WTC11 (cell line): ENCODE data around the gene PKDCC.

Source experiments
- CBFB ChIP-seq: sonication (generic); formaldehyde crosslinking; IDR thresholded peaks from 2 replicates; pipeline ENCODE4 v1.8.1; 2022; ENCODE audit warnings: mild to moderate bottlenecking, low read depth, missing genetic modification reagents
- CREB1 ChIP-seq: sonication (generic); formaldehyde crosslinking; IDR thresholded peaks from 2 replicates; pipeline ENCODE4 v1.8.0; 2023; ENCODE audit warnings: mild to moderate bottlenecking, missing genetic modification reagents
- CREM ChIP-seq: sonication (generic); formaldehyde crosslinking; IDR thresholded peaks from 2 replicates; pipeline ENCODE4 v1.8.1; 2022; ENCODE audit warnings: mild to moderate bottlenecking, missing genetic modification reagents, moderate library complexity
- GABPB1 ChIP-seq: sonication (generic); formaldehyde crosslinking; IDR thresholded peaks from 2 replicates; pipeline ENCODE4 v1.8.1; 2023; ENCODE audit warnings: mild to moderate bottlenecking, missing genetic modification reagents
- JUN ChIP-seq: sonication (generic); formaldehyde crosslinking; IDR thresholded peaks from 2 replicates; pipeline ENCODE4 v1.8.0; 2023; ENCODE audit warnings: mild to moderate bottlenecking, missing genetic modification reagents
- RELA ChIP-seq: sonication (generic); formaldehyde crosslinking; IDR thresholded peaks from 2 replicates; pipeline ENCODE4 v1.8.1; 2022; ENCODE audit warnings: missing genetic modification reagents, mild to moderate bottlenecking, borderline replicate concordance
- TEAD1 ChIP-seq: sonication (generic); formaldehyde crosslinking; IDR thresholded peaks from 2 replicates; pipeline ENCODE4 v1.8.0; 2022; ENCODE audit warnings: mild to moderate bottlenecking, missing genetic modification reagents
- TF ChIP-seq, protein P1 (sequence below): fragments of 200-600 bp; IDR thresholded peaks from 2 replicates; pipeline ENCODE4 v1.8.0; 2022; ENCODE audit warnings: antibody characterized with exemption
- TF ChIP-seq, protein P2 (sequence below): sonication (generic); formaldehyde crosslinking; IDR thresholded peaks from 2 replicates; pipeline ENCODE4 v1.8.0; 2022; ENCODE audit warnings: mild to moderate bottlenecking, missing genetic modification reagents
- TF ChIP-seq, protein P3 (sequence below): sonication (generic); formaldehyde crosslinking; conservative IDR thresholded peaks from 2 replicates; pipeline ENCODE4 v1.8.1; 2023; ENCODE audit warnings: mild to moderate bottlenecking, low read depth, missing genetic modification reagents, moderate library complexity

DNA sequence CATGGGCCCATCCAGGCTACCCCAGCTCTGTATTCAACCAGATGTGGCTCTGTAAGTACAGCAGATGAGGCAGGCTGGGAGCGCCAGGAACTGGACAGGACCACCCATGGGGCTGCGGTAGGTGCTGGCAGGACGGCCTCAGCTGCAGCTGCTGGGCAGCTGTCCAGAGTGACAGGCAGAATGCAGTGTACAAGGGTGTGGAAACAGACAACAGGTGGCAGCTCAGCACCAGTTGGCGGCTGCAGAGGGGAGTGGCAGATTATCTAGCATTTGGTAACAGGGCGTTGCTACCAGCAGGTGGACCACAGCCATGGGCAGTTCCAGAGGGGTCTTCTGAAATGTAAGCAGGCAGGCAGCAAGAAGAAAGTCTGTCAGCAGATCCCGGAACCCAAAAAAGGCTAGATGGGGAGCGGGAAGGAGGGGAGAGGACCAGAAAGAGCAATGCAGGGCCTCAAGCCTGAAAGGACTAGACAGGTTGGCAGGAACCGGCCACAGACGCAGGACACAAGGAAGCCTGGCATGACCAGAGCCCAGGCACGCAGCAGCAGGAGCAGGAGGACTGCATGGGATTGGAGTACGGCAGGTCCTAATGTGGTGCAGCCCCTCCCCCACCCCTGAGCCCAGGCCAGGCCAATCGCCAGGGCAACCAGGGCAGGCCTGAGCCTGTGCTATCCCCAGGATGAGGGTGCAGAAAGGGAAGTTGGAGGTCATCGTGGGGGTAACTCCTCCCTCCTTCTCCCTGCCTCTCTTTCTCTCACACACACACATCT is 24.7 kb downstream of the PKDCC start:
- TF ChIP-seq, protein P1, sequence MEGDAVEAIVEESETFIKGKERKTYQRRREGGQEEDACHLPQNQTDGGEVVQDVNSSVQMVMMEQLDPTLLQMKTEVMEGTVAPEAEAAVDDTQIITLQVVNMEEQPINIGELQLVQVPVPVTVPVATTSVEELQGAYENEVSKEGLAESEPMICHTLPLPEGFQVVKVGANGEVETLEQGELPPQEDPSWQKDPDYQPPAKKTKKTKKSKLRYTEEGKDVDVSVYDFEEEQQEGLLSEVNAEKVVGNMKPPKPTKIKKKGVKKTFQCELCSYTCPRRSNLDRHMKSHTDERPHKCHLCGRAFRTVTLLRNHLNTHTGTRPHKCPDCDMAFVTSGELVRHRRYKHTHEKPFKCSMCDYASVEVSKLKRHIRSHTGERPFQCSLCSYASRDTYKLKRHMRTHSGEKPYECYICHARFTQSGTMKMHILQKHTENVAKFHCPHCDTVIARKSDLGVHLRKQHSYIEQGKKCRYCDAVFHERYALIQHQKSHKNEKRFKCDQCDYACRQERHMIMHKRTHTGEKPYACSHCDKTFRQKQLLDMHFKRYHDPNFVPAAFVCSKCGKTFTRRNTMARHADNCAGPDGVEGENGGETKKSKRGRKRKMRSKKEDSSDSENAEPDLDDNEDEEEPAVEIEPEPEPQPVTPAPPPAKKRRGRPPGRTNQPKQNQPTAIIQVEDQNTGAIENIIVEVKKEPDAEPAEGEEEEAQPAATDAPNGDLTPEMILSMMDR = no peak
- no peak for TF ChIP-seq JUN (CRISPR knock-in tag)
- no peak for TF ChIP-seq RELA
- no peak for TF ChIP-seq CBFB (CRISPR knock-in tag)
- no peak for TF ChIP-seq CREB1
- TF ChIP-seq, protein P2, sequence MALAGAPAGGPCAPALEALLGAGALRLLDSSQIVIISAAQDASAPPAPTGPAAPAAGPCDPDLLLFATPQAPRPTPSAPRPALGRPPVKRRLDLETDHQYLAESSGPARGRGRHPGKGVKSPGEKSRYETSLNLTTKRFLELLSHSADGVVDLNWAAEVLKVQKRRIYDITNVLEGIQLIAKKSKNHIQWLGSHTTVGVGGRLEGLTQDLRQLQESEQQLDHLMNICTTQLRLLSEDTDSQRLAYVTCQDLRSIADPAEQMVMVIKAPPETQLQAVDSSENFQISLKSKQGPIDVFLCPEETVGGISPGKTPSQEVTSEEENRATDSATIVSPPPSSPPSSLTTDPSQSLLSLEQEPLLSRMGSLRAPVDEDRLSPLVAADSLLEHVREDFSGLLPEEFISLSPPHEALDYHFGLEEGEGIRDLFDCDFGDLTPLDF (CRISPR knock-in tag) = no peak
- TF ChIP-seq, protein P3, sequence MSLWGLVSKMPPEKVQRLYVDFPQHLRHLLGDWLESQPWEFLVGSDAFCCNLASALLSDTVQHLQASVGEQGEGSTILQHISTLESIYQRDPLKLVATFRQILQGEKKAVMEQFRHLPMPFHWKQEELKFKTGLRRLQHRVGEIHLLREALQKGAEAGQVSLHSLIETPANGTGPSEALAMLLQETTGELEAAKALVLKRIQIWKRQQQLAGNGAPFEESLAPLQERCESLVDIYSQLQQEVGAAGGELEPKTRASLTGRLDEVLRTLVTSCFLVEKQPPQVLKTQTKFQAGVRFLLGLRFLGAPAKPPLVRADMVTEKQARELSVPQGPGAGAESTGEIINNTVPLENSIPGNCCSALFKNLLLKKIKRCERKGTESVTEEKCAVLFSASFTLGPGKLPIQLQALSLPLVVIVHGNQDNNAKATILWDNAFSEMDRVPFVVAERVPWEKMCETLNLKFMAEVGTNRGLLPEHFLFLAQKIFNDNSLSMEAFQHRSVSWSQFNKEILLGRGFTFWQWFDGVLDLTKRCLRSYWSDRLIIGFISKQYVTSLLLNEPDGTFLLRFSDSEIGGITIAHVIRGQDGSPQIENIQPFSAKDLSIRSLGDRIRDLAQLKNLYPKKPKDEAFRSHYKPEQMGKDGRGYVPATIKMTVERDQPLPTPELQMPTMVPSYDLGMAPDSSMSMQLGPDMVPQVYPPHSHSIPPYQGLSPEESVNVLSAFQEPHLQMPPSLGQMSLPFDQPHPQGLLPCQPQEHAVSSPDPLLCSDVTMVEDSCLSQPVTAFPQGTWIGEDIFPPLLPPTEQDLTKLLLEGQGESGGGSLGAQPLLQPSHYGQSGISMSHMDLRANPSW (CRISPR knock-in tag) = no peak
- no peak for TF ChIP-seq GABPB1 (CRISPR knock-in tag)
- TF ChIP-seq CREM (CRISPR knock-in tag) = no peak
- no peak for TF ChIP-seq TEAD1 (CRISPR knock-in tag)
